ENCODE measurements around the gene TLK2.

The TLK2 gene

GRCh38 chr17:62652251-62653001 lies 173.8 kb downstream of the TLK2 start:
- in situ Hi-C loops (cut with HindIII; ENCODE audit: low sequenced_read_pairs): no loop called here

GRCh38 chr17:62653002-62653825 lies 174.6 kb downstream of the TLK2 start:
- in situ Hi-C loops (cut with HindIII; ENCODE audit: low sequenced_read_pairs): no loop called here

GRCh38 chr17:62653826-62654761 lies 175.5 kb downstream of the TLK2 start:
- in situ Hi-C loops (cut with HindIII; ENCODE audit: low sequenced_read_pairs): no loop called here

GRCh38 chr17:62655656-62656055 lies 177.0 kb downstream of the TLK2 start:
- in situ Hi-C loops (cut with HindIII; ENCODE audit: low sequenced_read_pairs): no loop called here

- in situ Hi-C loops (cut with HindIII; ENCODE audit: low sequenced_read_pairs): no loop called here
These were observed 177.8 kb downstream of the TLK2 start for GRCh38 chr17:62656446-62656845.

GRCh38 chr17:62657145-62657665 lies 178.6 kb downstream of the TLK2 start:
- in situ Hi-C loops (cut with HindIII; ENCODE audit: low sequenced_read_pairs): no loop called here

GRCh38 chr17:62657690-62658089 lies 179.1 kb downstream of the TLK2 start:
- in situ Hi-C loops (cut with HindIII; ENCODE audit: low sequenced_read_pairs): no loop called here

GRCh38 chr17:62658136-62658920 lies 179.7 kb downstream of the TLK2 start:
- in situ Hi-C loops (cut with HindIII; ENCODE audit: low sequenced_read_pairs): no loop called here

- in situ Hi-C loops (cut with HindIII; ENCODE audit: low sequenced_read_pairs): no loop called here
These were observed 182.0 kb downstream of the TLK2 start for GRCh38 chr17:62660629-62661118.

GRCh38 chr17:62661337-62661736 lies 182.7 kb downstream of the TLK2 start:
- in situ Hi-C loops (cut with HindIII; ENCODE audit: low sequenced_read_pairs): no loop called here

GRCh38 chr17:62662855-62663254 lies 184.2 kb downstream of the TLK2 start:
- in situ Hi-C loops (cut with HindIII; ENCODE audit: low sequenced_read_pairs): no loop called here
